HEK293 (cell line): ENCODE data around the gene SMAD7.

Experiments used
- CTCF ChIA-PET: fragments of 350-600 bp; formaldehyde crosslinking; extraction: SDS; loops from one replicate; lab custom pipeline; 2021; ENCODE audit warnings: antibody characterized with exemption; lab: Yijun Ruan, JAX
- POLR2A ChIA-PET: fragments of 300-600 bp; formaldehyde crosslinking; extraction: SDS; loops from one replicate; lab custom pipeline; 2020; ENCODE audit warnings: antibody characterized with exemption, inconsistent platforms; lab: Yijun Ruan, JAX
- H3K27ac ChIP-seq: fragments of 200-500 bp; sonication (Bioruptor generic); 2 replicates; pipeline ENCODE4 v1.5.1; 2014; ENCODE audit warnings: low read depth, low read length, control low read depth, inconsistent platforms; ENCODE audit errors: extremely low read depth
- H3K36me3 ChIP-seq, 2 experiments: fragments of 200-500 bp in 1 of 2; sonication (Bioruptor generic) in 1 of 2; 1 replicate in 1 of 2; 2 replicates in 1 of 2; pipeline ENCODE4 v1.5.1; 2014 to 2017; ENCODE audit warnings: inconsistent platforms in 2 of 2, low read length in 2 of 2; ENCODE audit not compliant: control insufficient read depth in 2 of 2, insufficient read depth in 1 of 2
- H3K4me1 ChIP-seq: fragments of 200-500 bp; sonication (Bioruptor generic); 2 replicates; pipeline ENCODE4 v1.5.1; 2014; ENCODE audit warnings: mild to moderate bottlenecking, low read length, inconsistent platforms; ENCODE audit not compliant: control insufficient read depth, insufficient read depth
- H3K4me3 ChIP-seq: 2 replicates; pipeline ENCODE4 v1.5.1; 2011; ENCODE audit warnings: low read depth, mild to moderate bottlenecking, control low read depth, low read length, moderate library complexity
- H3K9me3 ChIP-seq: fragments of 200-500 bp; sonication (Bioruptor generic); 2 replicates; pipeline ENCODE4 v1.5.1; 2014; ENCODE audit warnings: low read depth, low read length, inconsistent platforms; ENCODE audit not compliant: control insufficient read depth, insufficient read depth
- GLI2 ChIP-seq: fragments of 450-650 bp; formaldehyde crosslinking; IDR thresholded peaks from 2 replicates; pipeline ENCODE4; 2017; ENCODE audit warnings: missing biosample characterization, missing genetic modification characterization, low read depth, borderline replicate concordance
- HOXC10 ChIP-seq: sonication (generic); formaldehyde crosslinking; IDR thresholded peaks from 2 replicates; pipeline ENCODE4 v1.8.1; 2023; ENCODE audit warnings: mild to moderate bottlenecking, missing genetic modification reagents
- KLF17 ChIP-seq: fragments of 450-650 bp; formaldehyde crosslinking; IDR thresholded peaks from 2 replicates; pipeline ENCODE4 v1.5.1; 2016; ENCODE audit warnings: missing biosample characterization, missing genetic modification characterization
- KLF7 ChIP-seq: fragments of 450-650 bp; formaldehyde crosslinking; IDR thresholded peaks from 2 replicates; pipeline ENCODE4 v1.5.1; 2016; ENCODE audit warnings: missing biosample characterization, missing genetic modification characterization, borderline replicate concordance
- MZF1 ChIP-seq: fragments of 450-650 bp; formaldehyde crosslinking; IDR thresholded peaks from 2 replicates; pipeline ENCODE4 v1.5.1; 2017; ENCODE audit warnings: missing biosample characterization, missing genetic modification characterization, borderline replicate concordance
- OSR2 ChIP-seq: fragments of 450-650 bp; formaldehyde crosslinking; IDR thresholded peaks from 2 replicates; pipeline ENCODE4 v1.5.1; 2016; ENCODE audit warnings: missing biosample characterization, missing genetic modification characterization
- REPIN1 ChIP-seq: fragments of 450-650 bp; formaldehyde crosslinking; IDR thresholded peaks from 2 replicates; pipeline ENCODE4 v1.5.1; 2017; ENCODE audit warnings: missing biosample characterization, missing genetic modification characterization, low read depth
- YY1 ChIP-seq: fragments of 450-650 bp; formaldehyde crosslinking; IDR thresholded peaks from 2 replicates; pipeline ENCODE4 v1.5.1; 2018; ENCODE audit warnings: missing biosample characterization, missing genetic modification characterization
- YY2 ChIP-seq: fragments of 450-650 bp; formaldehyde crosslinking; IDR thresholded peaks from 2 replicates; pipeline ENCODE4 v1.5.1; 2016; ENCODE audit warnings: missing biosample characterization, missing genetic modification characterization
- ZBTB11 ChIP-seq: fragments of 450-650 bp; formaldehyde crosslinking; conservative IDR thresholded peaks from 2 replicates; pipeline ENCODE4 v1.5.1; 2016; ENCODE audit warnings: low read depth, missing biosample characterization, missing genetic modification characterization
- ZFP41 ChIP-seq: fragments of 450-650 bp; formaldehyde crosslinking; IDR thresholded peaks from 2 replicates; pipeline ENCODE4 v1.5.1; 2016; ENCODE audit warnings: missing biosample characterization, missing genetic modification characterization, borderline replicate concordance
- ZNF112 ChIP-seq: fragments of 450-650 bp; formaldehyde crosslinking; IDR thresholded peaks from 2 replicates; pipeline ENCODE4 v1.5.0; 2017; ENCODE audit warnings: missing biosample characterization, missing genetic modification characterization
- ZNF114 ChIP-seq: fragments of 450-650 bp; formaldehyde crosslinking; IDR thresholded peaks from 2 replicates; pipeline ENCODE4 v1.5.0; 2017; ENCODE audit warnings: missing biosample characterization, missing genetic modification characterization
- ZNF146 ChIP-seq: fragments of 450-650 bp; formaldehyde crosslinking; IDR thresholded peaks from 2 replicates; pipeline ENCODE4 v1.5.1; 2016; ENCODE audit warnings: missing biosample characterization, missing genetic modification characterization
- ZNF157 ChIP-seq: fragments of 450-650 bp; formaldehyde crosslinking; IDR thresholded peaks from 2 replicates; pipeline ENCODE4 v1.5.1; 2016; ENCODE audit warnings: missing biosample characterization, missing genetic modification characterization
- ZNF19 ChIP-seq: fragments of 450-650 bp; formaldehyde crosslinking; IDR thresholded peaks from 2 replicates; pipeline ENCODE4; 2016; ENCODE audit warnings: missing biosample characterization, missing genetic modification characterization, low read depth
- ZNF202 ChIP-seq: fragments of 450-650 bp; formaldehyde crosslinking; IDR thresholded peaks from 2 replicates; pipeline ENCODE4 v1.5.1; 2016; ENCODE audit warnings: missing biosample characterization, missing genetic modification characterization, borderline replicate concordance
- ZNF248 ChIP-seq: fragments of 450-650 bp; formaldehyde crosslinking; IDR thresholded peaks from 2 replicates; pipeline ENCODE4 v1.5.1; 2017; ENCODE audit warnings: missing biosample characterization, missing genetic modification characterization
- ZNF416 ChIP-seq: fragments of 450-650 bp; formaldehyde crosslinking; IDR thresholded peaks from 2 replicates; pipeline ENCODE4 v1.5.1; 2016; ENCODE audit warnings: missing biosample characterization, missing genetic modification characterization
- ZNF513 ChIP-seq: fragments of 450-650 bp; IDR thresholded peaks from 2 replicates; pipeline ENCODE4 v1.5.1; 2018; ENCODE audit warnings: missing biosample characterization, missing genetic modification characterization
- ZNF555 ChIP-seq: fragments of 450-650 bp; formaldehyde crosslinking; conservative IDR thresholded peaks from 2 replicates; pipeline ENCODE4 v1.5.1; 2017; ENCODE audit warnings: missing biosample characterization, mild to moderate bottlenecking, missing genetic modification characterization, inconsistent platforms
- ZNF580 ChIP-seq: fragments of 450-650 bp; formaldehyde crosslinking; IDR thresholded peaks from 2 replicates; pipeline ENCODE4 v1.5.1; 2016; ENCODE audit warnings: missing biosample characterization, missing genetic modification characterization
- ZNF600 ChIP-seq: fragments of 450-650 bp; formaldehyde crosslinking; IDR thresholded peaks from 2 replicates; pipeline ENCODE4 v1.5.1; 2016; ENCODE audit warnings: missing biosample characterization, missing genetic modification characterization
- ZNF626 ChIP-seq: fragments of 450-650 bp; sonication (Bioruptor Pico); formaldehyde crosslinking; IDR thresholded peaks from 2 replicates; pipeline ENCODE4 v1.5.1; 2018; ENCODE audit warnings: missing biosample characterization, missing genetic modification characterization, inconsistent platforms
- ZNF639 ChIP-seq: fragments of 450-650 bp; formaldehyde crosslinking; IDR thresholded peaks from 2 replicates; pipeline ENCODE4 v1.5.1; 2016; ENCODE audit warnings: missing biosample characterization, missing genetic modification characterization
- ZSCAN30 ChIP-seq: fragments of 450-650 bp; IDR thresholded peaks from 2 replicates; pipeline ENCODE4 v1.5.1; 2018; ENCODE audit warnings: missing biosample characterization, mild to moderate bottlenecking, missing genetic modification characterization, moderate library complexity
- TF ChIP-seq, protein P1 (sequence below): fragments of 450-650 bp; formaldehyde crosslinking; IDR thresholded peaks from 2 replicates; pipeline ENCODE4 v1.5.1; 2016; ENCODE audit warnings: missing biosample characterization, missing genetic modification characterization, low read depth

SMAD7 gene

GRCh38 chr18:48979944-48980890 lies 29.5 kb upstream of the SMAD7 start (continued):
- TF ChIP-seq ZNF416 (no peak), OSR2 (peak; percentile 67), ZNF513 (tag by site-specific recombination) (no peak), ZNF626 (tag by site-specific recombination) (no peak), YY2 (tag by site-specific recombination) (no peak), ZNF114 (no peak), ZNF146 (tag by site-specific recombination) (no peak), ZFP41 (tag by site-specific recombination) (no peak), KLF17 (tag by site-specific recombination) (peak; percentile 41; the same call in 1 of the 2 replicates), GLI2 (tag by site-specific recombination) (no peak), KLF7 (no peak), ZNF157 (tag by site-specific recombination) (no peak), ZNF600 (tag by site-specific recombination) (peak; percentile 65)
- TF ChIP-seq, all 188 proteins: peak for 7

- Histone ChIP-seq H3K9me3 (no peaks in the 10 kb centered on the region), H3K4me1 (peaks cover 19% of the 10 kb centered on the region), H3K36me3 (no peaks in the 10 kb centered on the region), H3K27ac (no peak overlapping the region), H3K4me3 (no peak overlapping the region)
- ChIA-PET POLR2A (no interaction called here), CTCF (no interaction called here)
- TF ChIP-seq MZF1 (tag by site-specific recombination) (no peak), HOXC10 (no peak), ZNF19 (tag by site-specific recombination) (no peak), ZBTB11 (tag by site-specific recombination) (no peak), ZNF202 (no peak), ZNF112 (tag by site-specific recombination) (no peak), KLF17 (tag by site-specific recombination) (no peak), ZNF555 (tag by site-specific recombination) (no peak), ZNF639 (no peak), REPIN1 (tag by site-specific recombination) (no peak), ZNF248 (tag by site-specific recombination) (no peak), ZNF580 (tag by site-specific recombination) (no peak), YY1 (tag by site-specific recombination) (no peak), ZSCAN30 (tag by site-specific recombination) (no peak)
- TF ChIP-seq, protein P1, sequence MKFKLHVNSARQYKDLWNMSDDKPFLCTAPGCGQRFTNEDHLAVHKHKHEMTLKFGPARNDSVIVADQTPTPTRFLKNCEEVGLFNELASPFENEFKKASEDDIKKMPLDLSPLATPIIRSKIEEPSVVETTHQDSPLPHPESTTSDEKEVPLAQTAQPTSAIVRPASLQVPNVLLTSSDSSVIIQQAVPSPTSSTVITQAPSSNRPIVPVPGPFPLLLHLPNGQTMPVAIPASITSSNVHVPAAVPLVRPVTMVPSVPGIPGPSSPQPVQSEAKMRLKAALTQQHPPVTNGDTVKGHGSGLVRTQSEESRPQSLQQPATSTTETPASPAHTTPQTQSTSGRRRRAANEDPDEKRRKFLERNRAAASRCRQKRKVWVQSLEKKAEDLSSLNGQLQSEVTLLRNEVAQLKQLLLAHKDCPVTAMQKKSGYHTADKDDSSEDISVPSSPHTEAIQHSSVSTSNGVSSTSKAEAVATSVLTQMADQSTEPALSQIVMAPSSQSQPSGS (tag by site-specific recombination), result no peak
Observed at GRCh38 chr18:48977914-48978313, 27.1 kb upstream of the SMAD7 start.
